Testis (tissue), 2 donors: Measurements from ENCODE around the gene CEP250.

ENCODE experiments used
- CTCF ChIP-seq, 3 experiments: fragments of 450-650 bp in 2 of 3; fragments of 200-600 bp in 1 of 3; sonication (generic) in 1 of 3; IDR thresholded peaks; one replicate each; pipeline ENCODE4 v1.5.1; 2016 to 2019; ENCODE audit warnings: antibody characterized with exemption in 3 of 3, mild to moderate bottlenecking in 2 of 3, moderate library complexity in 1 of 3
- POLR2A ChIP-seq: fragments of 450-650 bp; IDR thresholded peaks from one replicate; pipeline ENCODE4 v1.6.1; 2017; ENCODE audit warnings: antibody characterized with exemption, mild to moderate bottlenecking, moderate library complexity

GRCh38 chr20:35502352-35502751 is 47.0 kb downstream of the CEP250 start:
- TF ChIP-seq CTCF (IDR thresholded peaks at IDR 0.05), result no peak
- no peak for TF ChIP-seq POLR2A
